NCI-H748 (cell line): Measurements from ENCODE around the gene MASTL.

Experiments used
- DNase-seq: peaks from one replicate; lab custom pipeline; 2025; ENCODE audit not compliant: unreplicated experiment; lab: John Stamatoyannopoulos, UW

The MASTL gene

GRCh38 chr10:27225011-27225590 lies 69.9 kb downstream of the MASTL start:
- no peak for DNase-seq

GRCh38 chr10:27225642-27226257 lies 70.6 kb downstream of the MASTL start:
- no peak for DNase-seq

GRCh38 chr10:27230022-27230421 lies 74.9 kb downstream of the MASTL start:
- DNase-seq, result no peak

- DNase-seq, result no peak
These were observed 80.6 kb downstream of the MASTL start for GRCh38 chr10:27235706-27236105.
